ENCODE data around the gene KRTAP20-3.

The KRTAP20-3 gene

GRCh38 chr21:30615199-30615598 is 27.5 kb upstream of the KRTAP20-3 start:
- no peaks in the 10 kb centered on the region for H3K4me1 ChIP-seq (ENCODE audit: control insufficient read depth in 1 of 2, insufficient read depth in 1 of 2, low read depth in 1 of 2, low read length in 1 of 2)
- no peaks in the 10 kb centered on the region for H3K27me3 ChIP-seq
- TF ChIP-seq, protein P1, sequence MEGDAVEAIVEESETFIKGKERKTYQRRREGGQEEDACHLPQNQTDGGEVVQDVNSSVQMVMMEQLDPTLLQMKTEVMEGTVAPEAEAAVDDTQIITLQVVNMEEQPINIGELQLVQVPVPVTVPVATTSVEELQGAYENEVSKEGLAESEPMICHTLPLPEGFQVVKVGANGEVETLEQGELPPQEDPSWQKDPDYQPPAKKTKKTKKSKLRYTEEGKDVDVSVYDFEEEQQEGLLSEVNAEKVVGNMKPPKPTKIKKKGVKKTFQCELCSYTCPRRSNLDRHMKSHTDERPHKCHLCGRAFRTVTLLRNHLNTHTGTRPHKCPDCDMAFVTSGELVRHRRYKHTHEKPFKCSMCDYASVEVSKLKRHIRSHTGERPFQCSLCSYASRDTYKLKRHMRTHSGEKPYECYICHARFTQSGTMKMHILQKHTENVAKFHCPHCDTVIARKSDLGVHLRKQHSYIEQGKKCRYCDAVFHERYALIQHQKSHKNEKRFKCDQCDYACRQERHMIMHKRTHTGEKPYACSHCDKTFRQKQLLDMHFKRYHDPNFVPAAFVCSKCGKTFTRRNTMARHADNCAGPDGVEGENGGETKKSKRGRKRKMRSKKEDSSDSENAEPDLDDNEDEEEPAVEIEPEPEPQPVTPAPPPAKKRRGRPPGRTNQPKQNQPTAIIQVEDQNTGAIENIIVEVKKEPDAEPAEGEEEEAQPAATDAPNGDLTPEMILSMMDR (IDR thresholded peaks at IDR 0.05), result no peak
- no peak overlapping the region for H3K4me3 ChIP-seq (ENCODE audit: low read depth in 1 of 2, low read length in 1 of 2)
- H3K36me3 ChIP-seq, result no peaks in the 10 kb centered on the region
- no peaks in the 10 kb centered on the region for H3K9me3 ChIP-seq
- no peak overlapping the region for H3K27ac ChIP-seq

- Histone ChIP-seq H3K9me3 (no peaks in the 10 kb centered on the region), H3K27me3 (no peaks in the 10 kb centered on the region), H3K4me3 (ENCODE audit: low read depth in 1 of 2, low read length in 1 of 2) (no peak within 1 kb of the TSS), H3K27ac (no peak within 1 kb of the TSS), H3K4me1 (ENCODE audit: control insufficient read depth in 1 of 2, insufficient read depth in 1 of 2, low read depth in 1 of 2, low read length in 1 of 2) (no peaks in the 10 kb centered on the region), H3K36me3 (no peaks in the 10 kb centered on the region)
- TF ChIP-seq, protein P1 (IDR thresholded peaks at IDR 0.05), result no peak
These were observed 26.5 kb upstream of the KRTAP20-3 start, which contains the start of gene KRTAP20-1 for GRCh38 chr21:30616125-30616524. Gene KRTAP20-1 (plus strand): TSS chr21:30616425. CDS start chr21:30616455, 30 bp downstream.

GRCh38 chr21:30620080-30620479 is 22.6 kb upstream of the KRTAP20-3 start:
- Histone ChIP-seq H3K27me3 (no peaks in the 10 kb centered on the region), H3K36me3 (no peaks in the 10 kb centered on the region), H3K4me3 (ENCODE audit: low read depth in 1 of 2, low read length in 1 of 2) (no peak overlapping the region), H3K4me1 (ENCODE audit: control insufficient read depth in 1 of 2, insufficient read depth in 1 of 2, low read depth in 1 of 2, low read length in 1 of 2) (no peaks in the 10 kb centered on the region), H3K9me3 (no peaks in the 10 kb centered on the region), H3K27ac (no peak overlapping the region)
- TF ChIP-seq, protein P1 (IDR thresholded peaks at IDR 0.05), result no peak

GRCh38 chr21:30620522-30620921 is 22.1 kb upstream of the KRTAP20-3 start, which contains the start of gene KRTAP20-4:
Gene KRTAP20-4 (plus strand): TSS chr21:30620627.
- no peaks in the 10 kb centered on the region for H3K27me3 ChIP-seq

DNA sequence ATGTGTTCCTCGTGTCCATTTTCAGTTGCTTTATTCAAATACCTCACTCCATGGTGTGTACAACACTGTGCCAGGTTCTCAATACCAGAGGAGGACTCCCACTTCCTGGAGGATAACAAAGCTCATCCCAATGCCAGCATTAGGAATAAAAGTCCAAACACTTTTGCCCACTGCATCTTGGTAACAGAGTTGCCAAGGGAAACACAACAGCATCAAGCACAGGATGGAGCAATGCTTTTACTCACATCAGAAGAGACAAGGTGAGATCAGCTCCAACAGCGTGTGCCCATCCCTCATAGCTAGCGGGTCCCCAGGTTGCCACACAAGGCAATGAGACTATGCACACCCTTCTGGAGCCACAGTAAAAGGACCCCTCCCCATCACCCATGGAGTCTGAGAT is 19.3 kb upstream of the KRTAP20-3 start:
- no peak overlapping the region for H3K4me3 ChIP-seq (ENCODE audit: low read depth in 1 of 2, low read length in 1 of 2)
- H3K4me1 ChIP-seq (ENCODE audit: control insufficient read depth in 1 of 2, insufficient read depth in 1 of 2, low read depth in 1 of 2, low read length in 1 of 2), result no peaks in the 10 kb centered on the region
- H3K9me3 ChIP-seq, result no peaks in the 10 kb centered on the region
- TF ChIP-seq, protein P1 (IDR thresholded peaks at IDR 0.05), result no peak
- H3K36me3 ChIP-seq, result no peaks in the 10 kb centered on the region
- no peak overlapping the region for H3K27ac ChIP-seq
- no peaks in the 10 kb centered on the region for H3K27me3 ChIP-seq

More at GRCh38 chr21:30620522-30620921, 22.1 kb upstream of the KRTAP20-3 start, which contains the start of gene KRTAP20-4:
- Histone ChIP-seq H3K4me3 (ENCODE audit: low read depth in 1 of 2, low read length in 1 of 2) (no peak within 1 kb of the TSS), H3K4me1 (ENCODE audit: control insufficient read depth in 1 of 2, insufficient read depth in 1 of 2, low read depth in 1 of 2, low read length in 1 of 2) (no peaks in the 10 kb centered on the region), H3K27ac (no peak within 1 kb of the TSS), H3K9me3 (no peaks in the 10 kb centered on the region), H3K36me3 (no peaks in the 10 kb centered on the region)
- TF ChIP-seq, protein P1 (IDR thresholded peaks at IDR 0.05), result no peak

All from neutrophil (primary cell).